Body of pancreas (tissue), 4 donors: ENCODE measurements around the gene ZNF831. TPM values are rescaled to one million over a fixed set of nuclear protein-coding genes. Genes with fewer than 3 reads are reported as not detected.

ENCODE experiments used
- ATAC-seq: fragments of 150-250 bp; one replicate; pipeline ENCODE4 v1.9.1; 2016
- DNase-seq, 4 donors: peaks; one replicate each; pipeline ENCODE4 v3.0.0-alpha.2; 2019
- H3K27ac ChIP-seq, 4 donors: fragments of 200-600 bp; sonication (generic); 1 replicate in 3 of 4; 2 replicates in 1 of 4; pipeline versions ENCODE4 v1.5.1 to v1.6.1; 2016 to 2019; ENCODE audit warnings: mild to moderate bottlenecking in 1 of 4, mixed read lengths in 1 of 4, moderate library complexity in 1 of 4
- H3K27me3 ChIP-seq, 2 donors: fragments of 200-600 bp; sonication (generic); one replicate each; pipeline ENCODE4 v1.6.0; 2016; ENCODE audit warnings: mild to moderate bottlenecking in 1 of 2
- H3K36me3 ChIP-seq, 2 donors: fragments of 200-600 bp; sonication (generic); replicated peaks in 1 of 2; 2 replicates each; pipeline ENCODE4 v1.5.1; 2016; ENCODE audit warnings: low read depth in 2 of 2; ENCODE audit not compliant: insufficient read depth in 1 of 2
- H3K4me1 ChIP-seq: fragments of 200-600 bp; sonication (generic); one replicate; pipeline ENCODE4 v1.6.0; 2016
- H3K4me3 ChIP-seq, 2 donors: fragments of 200-600 bp; sonication (generic); 1 replicate in 1 of 2; 2 replicates in 1 of 2; pipeline ENCODE4 v1.5.1; 2016 to 2019
- H3K9me3 ChIP-seq, 3 donors: fragments of 200-600 bp; sonication (generic); 1 replicate in 2 of 3; 2 replicates in 1 of 3; pipeline ENCODE4 v1.5.1; 2016
- POLR2A ChIP-seq, 3 donors: fragments of 450-650 bp; IDR thresholded peaks; one replicate each; pipeline ENCODE4 v1.6.1; 2016; ENCODE audit warnings: antibody characterized with exemption in 3 of 3, mild to moderate bottlenecking in 2 of 3
- WGBS, 2 donors: methylation state at CpG; one replicate each; pipeline ENCODE4 v1.1.5; 2017; 5-methylcytosine and 5-hydroxymethylcytosine counted together
- intact Hi-C: fragments of 100-400 bp; cut with DNase I; formaldehyde crosslinking; loops from one replicate; pipeline ENCODE4 v1.15.1; 2023
- total RNA-seq, 2 donors: library from RNA; depleted of rRNA; stranded (reverse); fragments of >200 nt; gene quantifications; one replicate each; pipeline ENCODE4 v1.1.0, GENCODE V29; 2016
- TF ChIP-seq, protein P1 (sequence below), 7 experiments: fragments of 450-650 bp in 4 of 7; fragments of 200-600 bp in 3 of 7; sonication (generic) in 3 of 7; IDR thresholded peaks; one replicate each; pipeline ENCODE4 v1.5.1; 2016 to 2019; ENCODE audit warnings: antibody characterized with exemption in 7 of 7

The ZNF831 gene
- total RNA-seq, 2 donors from 2014 or later, result 0.66 to 1.6 TPM

DNA sequence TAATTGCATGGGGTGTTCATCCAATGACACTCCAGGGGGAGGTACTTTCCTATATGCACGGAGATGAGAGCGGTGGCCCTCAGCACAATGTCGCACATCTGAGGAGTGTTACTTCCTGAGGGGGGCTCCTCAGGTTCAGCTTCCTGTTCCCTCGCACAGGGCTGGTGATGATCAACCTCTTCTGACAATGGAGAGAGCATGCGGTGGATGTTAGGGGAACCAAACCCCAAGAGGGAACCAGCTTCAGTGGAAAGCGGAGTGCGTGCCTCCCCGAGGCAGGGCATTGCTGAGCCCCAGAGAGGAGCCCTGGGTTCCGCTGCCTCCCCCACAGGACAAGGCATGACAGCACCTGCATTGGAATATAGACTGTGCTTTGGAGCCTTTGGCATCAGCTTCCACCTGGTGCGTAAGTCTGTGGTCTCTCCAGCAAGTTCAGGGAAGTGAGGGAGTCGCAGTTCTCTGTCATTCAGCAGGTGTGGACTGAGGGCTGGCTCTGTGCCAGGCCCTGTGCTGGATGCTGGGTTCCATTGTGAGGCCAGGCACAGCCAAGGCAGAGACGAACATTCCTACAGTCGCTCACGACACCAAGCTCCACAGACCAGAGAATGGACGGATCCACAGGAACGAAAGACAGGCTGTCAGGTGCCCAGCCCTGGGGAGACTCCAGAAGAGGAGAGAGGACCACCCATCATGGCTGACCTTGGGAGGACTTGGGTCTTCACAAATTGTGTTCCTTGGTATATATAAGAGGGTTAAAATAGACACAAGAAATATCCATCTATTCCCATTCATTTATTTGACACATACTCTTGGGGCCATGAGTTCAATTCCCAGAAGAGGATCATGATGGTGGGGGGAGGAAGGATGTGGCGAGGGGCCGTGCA, 3.9 kb upstream of the ZNF831 start:
- no peak for ATAC-seq
- intact Hi-C loops, result no loop called here
- no peak for TF ChIP-seq POLR2A (IDR thresholded peaks at IDR 0.05)
- TF ChIP-seq, protein P1, sequence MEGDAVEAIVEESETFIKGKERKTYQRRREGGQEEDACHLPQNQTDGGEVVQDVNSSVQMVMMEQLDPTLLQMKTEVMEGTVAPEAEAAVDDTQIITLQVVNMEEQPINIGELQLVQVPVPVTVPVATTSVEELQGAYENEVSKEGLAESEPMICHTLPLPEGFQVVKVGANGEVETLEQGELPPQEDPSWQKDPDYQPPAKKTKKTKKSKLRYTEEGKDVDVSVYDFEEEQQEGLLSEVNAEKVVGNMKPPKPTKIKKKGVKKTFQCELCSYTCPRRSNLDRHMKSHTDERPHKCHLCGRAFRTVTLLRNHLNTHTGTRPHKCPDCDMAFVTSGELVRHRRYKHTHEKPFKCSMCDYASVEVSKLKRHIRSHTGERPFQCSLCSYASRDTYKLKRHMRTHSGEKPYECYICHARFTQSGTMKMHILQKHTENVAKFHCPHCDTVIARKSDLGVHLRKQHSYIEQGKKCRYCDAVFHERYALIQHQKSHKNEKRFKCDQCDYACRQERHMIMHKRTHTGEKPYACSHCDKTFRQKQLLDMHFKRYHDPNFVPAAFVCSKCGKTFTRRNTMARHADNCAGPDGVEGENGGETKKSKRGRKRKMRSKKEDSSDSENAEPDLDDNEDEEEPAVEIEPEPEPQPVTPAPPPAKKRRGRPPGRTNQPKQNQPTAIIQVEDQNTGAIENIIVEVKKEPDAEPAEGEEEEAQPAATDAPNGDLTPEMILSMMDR (IDR thresholded peaks at IDR 0.05), result no peak
- WGBS, 2 donors, result 58 to 67% methylated on average over 15 to 18 of the region's 18 CpGs
- no peaks in the 10 kb centered on the region for H3K36me3 ChIP-seq
- no peaks in the 10 kb centered on the region for H3K9me3 ChIP-seq
- H3K27me3 ChIP-seq, result no peaks in the 10 kb centered on the region
- H3K4me1 ChIP-seq, result no peaks in the 10 kb centered on the region
- DNase-seq, result no peak
- H3K4me3 ChIP-seq, result no peak overlapping the region
- no peak overlapping the region for H3K27ac ChIP-seq

DNA sequence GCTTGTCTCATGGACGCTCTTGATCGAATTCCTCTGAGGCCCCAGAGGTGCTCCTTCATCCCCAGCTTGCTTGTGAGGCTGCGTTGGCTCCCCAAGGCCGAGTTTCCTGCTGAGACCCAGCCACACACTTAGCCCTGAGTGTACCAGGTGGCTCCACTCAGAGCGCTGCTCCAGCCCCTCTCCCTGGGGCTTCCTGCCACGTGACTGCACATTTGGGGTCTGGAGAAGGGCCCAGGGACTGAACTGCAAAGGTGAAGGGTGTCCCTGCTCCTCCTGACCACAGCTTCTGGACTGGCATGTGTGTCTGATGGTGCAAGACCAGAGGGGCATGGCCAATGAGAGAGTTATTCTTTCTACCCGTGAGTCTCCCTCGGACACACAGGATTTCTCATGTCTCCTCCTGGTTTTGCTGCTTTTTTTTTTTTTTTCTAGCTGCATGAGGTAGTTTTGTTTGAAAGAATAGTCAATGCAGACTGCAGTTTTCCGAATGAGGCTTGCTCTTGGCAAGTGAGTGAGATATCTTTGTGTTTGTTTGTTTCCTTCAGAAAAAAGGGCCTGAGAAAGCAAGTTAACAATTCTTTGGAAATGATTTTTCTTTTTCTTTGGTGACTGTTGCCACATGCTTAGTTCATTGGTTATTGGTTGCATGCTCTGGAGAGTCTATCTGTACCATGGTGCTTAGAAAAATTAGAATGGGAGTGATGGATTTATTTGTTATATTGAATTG, 3.1 kb upstream of the ZNF831 start:
- Histone ChIP-seq H3K27ac (no peak overlapping the region), H3K36me3 (no peaks in the 10 kb centered on the region), H3K9me3 (no peaks in the 10 kb centered on the region), H3K4me1 (no peaks in the 10 kb centered on the region), H3K4me3 (no peak overlapping the region), H3K27me3 (no peaks in the 10 kb centered on the region)
- TF ChIP-seq, protein P1 (IDR thresholded peaks at IDR 0.05), result no peak
- TF ChIP-seq POLR2A (IDR thresholded peaks at IDR 0.05), result no peak
- ATAC-seq (no peak), DNase-seq (no peak)
- 44 to 47% methylated on average over 9 of the region's 9 CpGs for WGBS, 2 donors
- intact Hi-C loops, result no loop called here

DNA sequence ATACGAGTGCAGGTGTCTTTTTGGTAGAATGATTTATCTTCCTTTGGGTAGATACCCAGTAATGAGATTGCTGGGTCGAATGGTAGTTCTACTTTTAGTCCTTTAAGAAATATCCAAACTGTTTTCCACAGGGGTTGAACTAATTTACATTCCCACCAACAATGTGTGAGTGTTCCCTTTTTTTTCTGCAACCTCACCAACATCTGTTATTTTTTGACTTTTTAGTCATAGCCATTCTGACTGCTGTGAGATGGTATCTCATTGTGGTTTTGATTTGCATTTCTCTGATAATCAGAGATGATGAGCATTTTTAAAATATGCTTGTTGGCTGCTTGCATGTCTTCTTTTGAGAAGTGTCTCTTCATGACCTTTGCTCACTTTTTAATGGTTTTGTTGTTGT, 1.9 kb upstream of the ZNF831 start:
- H3K9me3 ChIP-seq, result no peaks in the 10 kb centered on the region
- H3K36me3 ChIP-seq, result no peaks in the 10 kb centered on the region
- 28 to 34% methylated on average over 2 of the region's 2 CpGs for WGBS, 2 donors
- no peaks in the 10 kb centered on the region for H3K4me1 ChIP-seq
- no peak overlapping the region for H3K27ac ChIP-seq
- intact Hi-C loops, result no loop called here
- TF ChIP-seq POLR2A (IDR thresholded peaks at IDR 0.05), result no peak
- H3K4me3 ChIP-seq, result no peak overlapping the region
- H3K27me3 ChIP-seq, result no peaks in the 10 kb centered on the region
- ATAC-seq (no peak), DNase-seq (no peak)

- H3K4me1 ChIP-seq, result no peaks in the 10 kb centered on the region
- 58 to 63% methylated on average over 9 of the region's 9 CpGs for WGBS, 2 donors
- no peak for ATAC-seq
- no peak overlapping the region for H3K4me3 ChIP-seq
- H3K36me3 ChIP-seq, result no peaks in the 10 kb centered on the region
- no peak for DNase-seq
- intact Hi-C loops, result no loop called here
- TF ChIP-seq POLR2A (IDR thresholded peaks at IDR 0.05), result no peak
- TF ChIP-seq, protein P1 (IDR thresholded peaks at IDR 0.05), result no peak
- H3K27me3 ChIP-seq, result no peaks in the 10 kb centered on the region
- no peaks in the 10 kb centered on the region for H3K9me3 ChIP-seq
- H3K27ac ChIP-seq, result no peak overlapping the region
These were observed 1.2 kb downstream of the ZNF831 start for GRCh38 chr20:59164686-59165391.

GRCh38 chr20:59165396-59165795, 1.8 kb downstream of the ZNF831 start:
- WGBS, 2 donors, result 91% methylated on average over 1 of the region's 1 CpG
- Histone ChIP-seq H3K4me3 (no peak overlapping the region), H3K4me1 (no peaks in the 10 kb centered on the region), H3K36me3 (no peaks in the 10 kb centered on the region), H3K27me3 (no peaks in the 10 kb centered on the region), H3K27ac (no peak overlapping the region), H3K9me3 (no peaks in the 10 kb centered on the region)
- intact Hi-C loops, result no loop called here
- ATAC-seq, result no peak
- no peak for DNase-seq
- TF ChIP-seq POLR2A (IDR thresholded peaks at IDR 0.05), result no peak
- TF ChIP-seq, protein P1 (IDR thresholded peaks at IDR 0.05), result no peak
